K562 (cell line): ENCODE results near the gene TRIP10. TPM values are rescaled to one million over a fixed set of nuclear protein-coding genes. Genes with fewer than 3 reads are reported as not detected.

Experiments
- CREB1 ChIP-seq, 2 experiments: sonication (generic) in 1 of 2; formaldehyde crosslinking in 1 of 2; IDR thresholded peaks; 2 replicates each; pipeline versions ENCODE4 v1.6.1 to v1.8.0; 2012 to 2022; ENCODE audit warnings: inconsistent platforms in 1 of 2, mild to moderate bottlenecking in 1 of 2, missing genetic modification reagents in 1 of 2, moderate library complexity in 1 of 2
- GATAD2B ChIP-seq: fragments of 450-650 bp; IDR thresholded peaks from 2 replicates; pipeline ENCODE4 v1.6.1; 2017; ENCODE audit warnings: mild to moderate bottlenecking, borderline replicate concordance
- SPI1 ChIP-seq: IDR thresholded peaks from 2 replicates; pipeline ENCODE4 v1.6.1; 2011; ENCODE audit warnings: low read depth, low read length, control low read depth, borderline replicate concordance
- ZNF766 ChIP-seq: fragments of 200-800 bp; sonication (Bioruptor generic); conservative IDR thresholded peaks from 2 replicates; pipeline ENCODE4 v1.6.1; 2016; ENCODE audit warnings: missing genetic modification characterization, missing compliant biosample characterization
- ZSCAN29 ChIP-seq: fragments of 450-650 bp; IDR thresholded peaks from 2 replicates; pipeline ENCODE4 v1.6.1; 2017
- polyA plus RNA-seq, 8 experiments: library from polyadenylated mRNA; depleted of rRNA in 4 of 8; stranded (reverse) in 5 of 8; unstranded in 3 of 8; fragments of >200 nt; fragmentation: Nextera tagmentation in 2 of 8; fragmentation: Illumina TruSeq in 1 of 8; extraction: Ambion mirVana in 2 of 8; extraction: Trizol in 1 of 8; gene quantifications; 2 replicates each; pipeline versions ENCODE4 v1.2.1 to v1.2.3, GENCODE V29; 2011 to 2014; ENCODE audit warnings: inconsistent platforms in 1 of 8, missing spikeins in 1 of 8
- total RNA-seq, 7 experiments: library from RNA; depleted of rRNA in 6 of 7; stranded (reverse); fragments of >200 nt in 6 of 7; fragmentation: Illumina TruSeq in 2 of 7; extraction: Trizol in 2 of 7; gene quantifications; 2 replicates each; pipeline versions ENCODE4 v1.2.1 to v1.2.3, GENCODE V29; 2011 to 2021; ENCODE audit warnings: low replicate concordance in 1 of 7
- TF ChIP-seq, protein P1 (sequence below), 3 experiments: fragments of 200-800 bp in 1 of 3; fragments of 250-450 bp in 1 of 3; fragments of 450-650 bp in 1 of 3; sonication (Bioruptor Pico) in 1 of 3; sonication (Bioruptor generic) in 1 of 3; formaldehyde crosslinking in 1 of 3; IDR thresholded peaks; 2 replicates each; pipeline versions ENCODE4 v1.6.1 to v1.8.0; 2016 to 2022; ENCODE audit warnings: mild to moderate bottlenecking in 2 of 3, missing genetic modification characterization in 2 of 3, missing compliant biosample characterization in 1 of 3, moderate library complexity in 1 of 3
- TF ChIP-seq, protein P2 (sequence below): sonication (generic); formaldehyde crosslinking; IDR thresholded peaks from 2 replicates; pipeline ENCODE4 v1.8.0; 2023; ENCODE audit warnings: missing genetic modification reagents, mild to moderate bottlenecking, borderline replicate concordance
- TF ChIP-seq, protein P3 (sequence below): fragments of 450-650 bp; IDR thresholded peaks from 2 replicates; pipeline ENCODE4 v1.6.1; 2018; ENCODE audit not compliant: partially characterized antibody

The TRIP10 gene
- total and polyA plus RNA-seq, 9 of the 15 experiments (the other 6 are each of a cell fraction or from before 2014, with no cell fraction given) = 1.2 to 66.8 (median 36.1) TPM

DNA sequence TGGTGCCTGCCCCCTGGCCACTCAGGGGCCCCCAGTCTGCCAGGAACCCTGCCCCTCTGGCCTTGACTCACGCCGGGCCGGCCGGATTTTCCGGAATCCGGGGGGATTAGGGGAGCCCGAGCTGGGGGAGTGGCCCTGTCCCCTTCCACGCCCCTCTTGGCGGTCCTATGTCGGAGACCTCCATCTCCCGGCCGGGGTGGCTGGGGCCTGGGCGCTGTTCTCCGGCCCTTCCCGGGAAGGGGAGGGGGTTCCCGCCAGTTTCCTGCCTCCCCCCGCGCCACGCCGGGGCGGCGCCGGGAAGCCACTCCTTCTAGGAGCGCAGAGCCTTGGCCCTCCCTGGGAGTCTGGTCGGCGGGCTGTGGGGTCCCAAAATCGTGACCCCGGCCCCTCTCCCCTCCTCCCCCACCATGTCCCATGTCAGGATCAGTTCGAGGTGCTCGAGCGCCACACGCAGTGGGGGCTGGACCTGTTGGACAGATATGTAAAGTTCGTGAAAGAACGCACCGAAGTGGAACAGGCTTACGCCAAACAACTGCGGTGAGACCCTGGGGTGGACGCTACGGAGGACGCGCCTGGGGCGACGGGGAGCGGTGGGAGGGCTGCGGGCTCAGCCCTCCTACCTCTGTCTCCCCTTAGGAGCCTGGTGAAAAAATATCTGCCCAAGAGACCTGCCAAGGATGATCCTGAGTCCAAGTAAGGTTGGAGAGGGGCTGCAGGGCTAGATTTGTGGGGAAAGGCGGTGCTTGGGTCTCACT lies 1.3 kb downstream of the TRIP10 start (continued):
- TF ChIP-seq, protein P1, sequence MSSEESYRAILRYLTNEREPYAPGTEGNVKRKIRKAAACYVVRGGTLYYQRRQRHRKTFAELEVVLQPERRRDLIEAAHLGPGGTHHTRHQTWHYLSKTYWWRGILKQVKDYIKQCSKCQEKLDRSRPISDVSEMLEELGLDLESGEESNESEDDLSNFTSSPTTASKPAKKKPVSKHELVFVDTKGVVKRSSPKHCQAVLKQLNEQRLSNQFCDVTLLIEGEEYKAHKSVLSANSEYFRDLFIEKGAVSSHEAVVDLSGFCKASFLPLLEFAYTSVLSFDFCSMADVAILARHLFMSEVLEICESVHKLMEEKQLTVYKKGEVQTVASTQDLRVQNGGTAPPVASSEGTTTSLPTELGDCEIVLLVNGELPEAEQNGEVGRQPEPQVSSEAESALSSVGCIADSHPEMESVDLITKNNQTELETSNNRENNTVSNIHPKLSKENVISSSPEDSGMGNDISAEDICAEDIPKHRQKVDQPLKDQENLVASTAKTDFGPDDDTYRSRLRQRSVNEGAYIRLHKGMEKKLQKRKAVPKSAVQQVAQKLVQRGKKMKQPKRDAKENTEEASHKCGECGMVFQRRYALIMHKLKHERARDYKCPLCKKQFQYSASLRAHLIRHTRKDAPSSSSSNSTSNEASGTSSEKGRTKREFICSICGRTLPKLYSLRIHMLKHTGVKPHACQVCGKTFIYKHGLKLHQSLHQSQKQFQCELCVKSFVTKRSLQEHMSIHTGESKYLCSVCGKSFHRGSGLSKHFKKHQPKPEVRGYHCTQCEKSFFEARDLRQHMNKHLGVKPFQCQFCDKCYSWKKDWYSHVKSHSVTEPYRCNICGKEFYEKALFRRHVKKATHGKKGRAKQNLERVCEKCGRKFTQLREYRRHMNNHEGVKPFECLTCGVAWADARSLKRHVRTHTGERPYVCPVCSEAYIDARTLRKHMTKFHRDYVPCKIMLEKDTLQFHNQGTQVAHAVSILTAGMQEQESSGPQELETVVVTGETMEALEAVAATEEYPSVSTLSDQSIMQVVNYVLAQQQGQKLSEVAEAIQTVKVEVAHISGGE (CRISPR knock-in tag; IDR thresholded peaks at IDR 0.05) = peak in 1 of 3 experiments; percentile 56; a peak in 1 of 6 replicates
- TF ChIP-seq GATAD2B (0 out of 2 replicates have a peak, but pooled peaks have one; percentile 37), ZSCAN29 (no peak), SPI1 (no peak), ZNF766 (CRISPR knock-in tag) (0 out of 2 replicates have a peak, but pooled peaks have one; percentile 24), CREB1 (IDR thresholded peaks at IDR 0.05) (0 out of 2 replicates have a peak, but pooled peaks have one; percentile 20), CREB1 (CRISPR knock-in tag; IDR thresholded peaks at IDR 0.05) (no peak)
- TF ChIP-seq, protein P2, sequence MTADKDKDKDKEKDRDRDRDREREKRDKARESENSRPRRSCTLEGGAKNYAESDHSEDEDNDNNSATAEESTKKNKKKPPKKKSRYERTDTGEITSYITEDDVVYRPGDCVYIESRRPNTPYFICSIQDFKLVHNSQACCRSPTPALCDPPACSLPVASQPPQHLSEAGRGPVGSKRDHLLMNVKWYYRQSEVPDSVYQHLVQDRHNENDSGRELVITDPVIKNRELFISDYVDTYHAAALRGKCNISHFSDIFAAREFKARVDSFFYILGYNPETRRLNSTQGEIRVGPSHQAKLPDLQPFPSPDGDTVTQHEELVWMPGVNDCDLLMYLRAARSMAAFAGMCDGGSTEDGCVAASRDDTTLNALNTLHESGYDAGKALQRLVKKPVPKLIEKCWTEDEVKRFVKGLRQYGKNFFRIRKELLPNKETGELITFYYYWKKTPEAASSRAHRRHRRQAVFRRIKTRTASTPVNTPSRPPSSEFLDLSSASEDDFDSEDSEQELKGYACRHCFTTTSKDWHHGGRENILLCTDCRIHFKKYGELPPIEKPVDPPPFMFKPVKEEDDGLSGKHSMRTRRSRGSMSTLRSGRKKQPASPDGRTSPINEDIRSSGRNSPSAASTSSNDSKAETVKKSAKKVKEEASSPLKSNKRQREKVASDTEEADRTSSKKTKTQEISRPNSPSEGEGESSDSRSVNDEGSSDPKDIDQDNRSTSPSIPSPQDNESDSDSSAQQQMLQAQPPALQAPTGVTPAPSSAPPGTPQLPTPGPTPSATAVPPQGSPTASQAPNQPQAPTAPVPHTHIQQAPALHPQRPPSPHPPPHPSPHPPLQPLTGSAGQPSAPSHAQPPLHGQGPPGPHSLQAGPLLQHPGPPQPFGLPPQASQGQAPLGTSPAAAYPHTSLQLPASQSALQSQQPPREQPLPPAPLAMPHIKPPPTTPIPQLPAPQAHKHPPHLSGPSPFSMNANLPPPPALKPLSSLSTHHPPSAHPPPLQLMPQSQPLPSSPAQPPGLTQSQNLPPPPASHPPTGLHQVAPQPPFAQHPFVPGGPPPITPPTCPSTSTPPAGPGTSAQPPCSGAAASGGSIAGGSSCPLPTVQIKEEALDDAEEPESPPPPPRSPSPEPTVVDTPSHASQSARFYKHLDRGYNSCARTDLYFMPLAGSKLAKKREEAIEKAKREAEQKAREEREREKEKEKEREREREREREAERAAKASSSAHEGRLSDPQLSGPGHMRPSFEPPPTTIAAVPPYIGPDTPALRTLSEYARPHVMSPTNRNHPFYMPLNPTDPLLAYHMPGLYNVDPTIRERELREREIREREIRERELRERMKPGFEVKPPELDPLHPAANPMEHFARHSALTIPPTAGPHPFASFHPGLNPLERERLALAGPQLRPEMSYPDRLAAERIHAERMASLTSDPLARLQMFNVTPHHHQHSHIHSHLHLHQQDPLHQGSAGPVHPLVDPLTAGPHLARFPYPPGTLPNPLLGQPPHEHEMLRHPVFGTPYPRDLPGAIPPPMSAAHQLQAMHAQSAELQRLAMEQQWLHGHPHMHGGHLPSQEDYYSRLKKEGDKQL (CRISPR knock-in tag) = no peak
- TF ChIP-seq, protein P3, sequence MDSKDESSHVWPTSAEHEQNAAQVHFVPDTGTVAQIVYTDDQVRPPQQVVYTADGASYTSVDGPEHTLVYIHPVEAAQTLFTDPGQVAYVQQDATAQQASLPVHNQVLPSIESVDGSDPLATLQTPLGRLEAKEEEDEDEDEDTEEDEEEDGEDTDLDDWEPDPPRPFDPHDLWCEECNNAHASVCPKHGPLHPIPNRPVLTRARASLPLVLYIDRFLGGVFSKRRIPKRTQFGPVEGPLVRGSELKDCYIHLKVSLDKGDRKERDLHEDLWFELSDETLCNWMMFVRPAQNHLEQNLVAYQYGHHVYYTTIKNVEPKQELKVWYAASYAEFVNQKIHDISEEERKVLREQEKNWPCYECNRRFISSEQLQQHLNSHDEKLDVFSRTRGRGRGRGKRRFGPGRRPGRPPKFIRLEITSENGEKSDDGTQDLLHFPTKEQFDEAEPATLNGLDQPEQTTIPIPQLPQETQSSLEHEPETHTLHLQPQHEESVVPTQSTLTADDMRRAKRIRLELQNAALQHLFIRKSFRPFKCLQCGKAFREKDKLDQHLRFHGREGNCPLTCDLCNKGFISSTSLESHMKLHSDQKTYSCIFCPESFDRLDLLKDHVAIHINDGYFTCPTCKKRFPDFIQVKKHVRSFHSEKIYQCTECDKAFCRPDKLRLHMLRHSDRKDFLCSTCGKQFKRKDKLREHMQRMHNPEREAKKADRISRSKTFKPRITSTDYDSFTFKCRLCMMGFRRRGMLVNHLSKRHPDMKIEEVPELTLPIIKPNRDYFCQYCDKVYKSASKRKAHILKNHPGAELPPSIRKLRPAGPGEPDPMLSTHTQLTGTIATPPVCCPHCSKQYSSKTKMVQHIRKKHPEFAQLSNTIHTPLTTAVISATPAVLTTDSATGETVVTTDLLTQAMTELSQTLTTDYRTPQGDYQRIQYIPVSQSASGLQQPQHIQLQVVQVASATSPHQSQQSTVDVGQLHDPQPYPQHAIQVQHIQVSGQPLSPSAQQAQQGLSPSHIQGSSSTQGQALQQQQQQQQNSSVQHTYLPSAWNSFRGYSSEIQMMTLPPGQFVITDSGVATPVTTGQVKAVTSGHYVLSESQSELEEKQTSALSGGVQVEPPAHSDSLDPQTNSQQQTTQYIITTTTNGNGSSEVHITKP = peak; percentile 90
